ENCODE measurements around the gene MMD. TPM values are rescaled to one million over a fixed set of nuclear protein-coding genes. Genes with fewer than 3 reads are reported as not detected.
A peak's percentile ranks its signal among the peaks of the same experiment; 100 is the strongest.

The MMD gene
- total and polyA plus RNA-seq, 2 of the 13 experiments (the other 11 are each of a cell fraction or from before 2014, with no cell fraction given): 121 to 225 TPM

DNA sequence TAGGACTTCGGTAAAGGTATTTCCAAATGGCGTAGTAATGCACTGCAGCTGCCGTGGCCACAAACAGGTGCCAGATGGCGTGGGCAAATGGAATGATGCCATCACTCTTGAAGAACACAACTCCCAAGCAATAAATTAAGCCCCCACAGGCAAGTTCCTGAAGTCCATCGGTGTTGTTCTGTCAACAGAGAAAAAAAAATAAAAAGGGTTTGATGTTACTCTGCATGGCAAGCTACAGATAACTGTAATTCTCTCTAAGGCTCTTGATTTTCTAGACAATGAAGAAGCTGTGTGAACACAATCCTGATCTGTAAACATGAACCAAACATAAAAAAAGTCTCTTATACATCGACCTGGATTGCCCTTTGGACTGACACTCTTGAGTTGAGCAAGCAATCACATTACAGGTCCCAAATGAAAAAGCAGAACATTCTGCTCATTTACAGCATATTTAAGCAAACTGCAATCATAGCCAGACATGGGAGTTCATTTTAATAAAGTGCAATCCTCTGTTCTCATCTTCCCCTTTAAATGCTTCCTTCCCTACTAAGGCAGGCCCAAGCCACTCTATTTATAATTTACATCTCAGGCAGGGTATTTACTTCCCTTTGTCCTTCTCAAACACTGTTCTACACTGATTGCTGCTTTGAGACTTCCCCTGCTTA, 27.1 kb downstream of the MMD start:
- peaks cover 71% of the 10 kb centered on the region for H3K4me1 ChIP-seq (ENCODE audit: insufficient read depth, low read length)
- peak; percentile 70 for FAIRE-seq
- BruUV-seq (replicated peaks): no TSS peak
- peak overlapping the region in 1 of 3 experiments; percentile 0; a peak in 1 of 6 replicates for H3K4me3 ChIP-seq (replicated peaks in 1 of 3; ENCODE audit: insufficient read depth in 1 of 3, low read depth in 2 of 3, low read length in 3 of 3)
- H3K27me3 ChIP-seq (ENCODE audit: control insufficient read depth in 1 of 2, insufficient read depth in 2 of 2, low read length in 2 of 2): no peaks in the 10 kb centered on the region
- in situ Hi-C loops (cut with HindIII; ENCODE audit: extremely low pct_ligation_motif_present, low pct_unique_long_range_greater_than_20kb) (loop anchor here (25.0 kb wide), 1 partner anchor 368 kb away; the partner anchor contains the start of gene PCTP), intact Hi-C loops (cut with micrococcal nuclease; ENCODE audit: unreplicated experiment) (loop anchor here (1.0 to 10.0 kb wide), 3 partner anchors 14 to 360 kb away; partner anchors contain the start of gene PCTP)
- 0 out of 2 replicates have a peak, but pooled peaks cover 5% of the 10 kb centered on the region for H4K20me1 ChIP-seq (ENCODE audit: insufficient read depth, low read length)
- peaks cover 7% of the 10 kb centered on the region for H3K79me2 ChIP-seq (ENCODE audit: insufficient read depth, low read length)
- H3K9ac ChIP-seq (ENCODE audit: insufficient read depth, low read depth, low read length): peak overlapping the region; percentile 21
- H2AFZ ChIP-seq (ENCODE audit: low read length): no peak overlapping the region
- CTCF ChIA-PET (ENCODE audit: low intra/inter-chr PET ratio, low total read pairs): interaction anchor here (2.0 kb wide), 1 partner anchor 119 kb away, joined by 6 read pairs; no protein-coding TSS in a partner anchor
- peaks cover 22 to 41% of the 10 kb centered on the region in 2 experiments for H3K36me3 ChIP-seq (replicated peaks in 1 of 2; ENCODE audit: control insufficient read depth in 1 of 2, insufficient read depth in 2 of 2, low read length in 2 of 2)
- peak; percentile 96 for DNase-seq (ENCODE audit: low spot score)
- peak; percentile 79 for ATAC-seq
- POLR2A ChIA-PET: interaction anchor here (0.9 to 2.6 kb wide), 14 partner anchors 14 to 119 kb away, joined by 3 to 54 read pairs (median 6); partner anchors contain the start of gene MMD
- peak overlapping the region; percentile 54 for H3K4me2 ChIP-seq (ENCODE audit: low read depth, low read length)
- H3K27ac ChIP-seq (ENCODE audit: extremely low read length, insufficient read depth, low read length): peak overlapping the region; percentile 75
- WGBS (ENCODE audit: low lambda C conversion rate): 46% methylated on average over 6 of the region's 6 CpGs
- H3K9me3 ChIP-seq (ENCODE audit: low read length): no peaks in the 10 kb centered on the region
- TF ChIP-seq U2AF1 (optimal IDR thresholded peaks at IDR 0.05; ENCODE audit: low read depth, low read length) (no peak), ZNF672 (CRISPR knock-in tag; IDR thresholded peaks at IDR 0.05) (no peak), ZNF839 (CRISPR knock-in tag; IDR thresholded peaks at IDR 0.05; ENCODE audit: borderline replicate concordance) (no peak), ZNF891 (CRISPR knock-in tag; IDR thresholded peaks at IDR 0.05) (no peak), HOXA5 (CRISPR knock-in tag; IDR thresholded peaks at IDR 0.05) (no peak; the same call in 1 of the 2 replicates), ZNF235 (CRISPR knock-in tag; IDR thresholded peaks at IDR 0.05; ENCODE audit: borderline replicate concordance) (no peak), HMG20A (CRISPR knock-in tag; IDR thresholded peaks at IDR 0.05; ENCODE audit: borderline replicate concordance) (peak; percentile 90; the same call in 1 of the 2 replicates), MATR3 (CRISPR knock-in tag; IDR thresholded peaks at IDR 0.05) (no peak), MIER2 (CRISPR knock-in tag; IDR thresholded peaks at IDR 0.05) (peak; percentile 80), HNF4A (CRISPR knock-in tag; IDR thresholded peaks at IDR 0.05) (peak; percentile 99), TMF1 (CRISPR knock-in tag; IDR thresholded peaks at IDR 0.05; ENCODE audit: low read depth) (no peak), ZNF205 (CRISPR knock-in tag; IDR thresholded peaks at IDR 0.05) (peak; percentile 81), JUNB (CRISPR knock-in tag; IDR thresholded peaks at IDR 0.05; ENCODE audit: borderline replicate concordance) (no peak), ZNF75D (CRISPR knock-in tag; IDR thresholded peaks at IDR 0.05; ENCODE audit: borderline replicate concordance) (no peak), KLF15 (CRISPR knock-in tag; IDR thresholded peaks at IDR 0.05; ENCODE audit: borderline replicate concordance) (no peak), SMARCC2 (IDR thresholded peaks at IDR 0.05) (no peak)
- TF ChIP-seq, protein P1, sequence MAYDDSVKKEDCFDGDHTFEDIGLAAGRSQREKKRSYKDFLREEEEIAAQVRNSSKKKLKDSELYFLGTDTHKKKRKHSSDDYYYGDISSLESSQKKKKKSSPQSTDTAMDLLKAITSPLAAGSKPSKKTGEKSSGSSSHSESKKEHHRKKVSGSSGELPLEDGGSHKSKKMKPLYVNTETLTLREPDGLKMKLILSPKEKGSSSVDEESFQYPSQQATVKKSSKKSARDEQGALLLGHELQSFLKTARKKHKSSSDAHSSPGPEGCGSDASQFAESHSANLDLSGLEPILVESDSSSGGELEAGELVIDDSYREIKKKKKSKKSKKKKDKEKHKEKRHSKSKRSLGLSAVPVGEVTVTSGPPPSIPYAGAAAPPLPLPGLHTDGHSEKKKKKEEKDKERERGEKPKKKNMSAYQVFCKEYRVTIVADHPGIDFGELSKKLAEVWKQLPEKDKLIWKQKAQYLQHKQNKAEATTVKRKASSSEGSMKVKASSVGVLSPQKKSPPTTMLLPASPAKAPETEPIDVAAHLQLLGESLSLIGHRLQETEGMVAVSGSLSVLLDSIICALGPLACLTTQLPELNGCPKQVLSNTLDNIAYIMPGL (CRISPR knock-in tag; IDR thresholded peaks at IDR 0.05; ENCODE audit: borderline replicate concordance in 1 of 2, low read depth in 1 of 2): no peak
- TF ChIP-seq, protein P2, sequence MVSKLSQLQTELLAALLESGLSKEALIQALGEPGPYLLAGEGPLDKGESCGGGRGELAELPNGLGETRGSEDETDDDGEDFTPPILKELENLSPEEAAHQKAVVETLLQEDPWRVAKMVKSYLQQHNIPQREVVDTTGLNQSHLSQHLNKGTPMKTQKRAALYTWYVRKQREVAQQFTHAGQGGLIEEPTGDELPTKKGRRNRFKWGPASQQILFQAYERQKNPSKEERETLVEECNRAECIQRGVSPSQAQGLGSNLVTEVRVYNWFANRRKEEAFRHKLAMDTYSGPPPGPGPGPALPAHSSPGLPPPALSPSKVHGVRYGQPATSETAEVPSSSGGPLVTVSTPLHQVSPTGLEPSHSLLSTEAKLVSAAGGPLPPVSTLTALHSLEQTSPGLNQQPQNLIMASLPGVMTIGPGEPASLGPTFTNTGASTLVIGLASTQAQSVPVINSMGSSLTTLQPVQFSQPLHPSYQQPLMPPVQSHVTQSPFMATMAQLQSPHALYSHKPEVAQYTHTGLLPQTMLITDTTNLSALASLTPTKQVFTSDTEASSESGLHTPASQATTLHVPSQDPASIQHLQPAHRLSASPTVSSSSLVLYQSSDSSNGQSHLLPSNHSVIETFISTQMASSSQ (IDR thresholded peaks at IDR 0.05; ENCODE audit: low read depth): peak; percentile 59; the same call in 1 of the 2 replicates
- TF ChIP-seq, protein P2 (CRISPR knock-in tag; IDR thresholded peaks at IDR 0.05; ENCODE audit: borderline replicate concordance): no peak
